Activated CD8-positive, alpha-beta memory T cell treated with anti-CD3 and anti-CD28 coated beads for 24 hours (primary cell): Measurements from ENCODE around the gene EGFL7.
"Not testable (repeated sequence)": the region's sequence is repeated elsewhere in the genome, so short reads cannot be mapped to it uniquely, and the experiment has no call there.

ENCODE experiments used
- DNase-seq: peaks from one replicate; pipeline ENCODE4 v3.0.0-alpha.2; 2020

EGFL7 gene

GRCh38 chr9:136625101-136626065, 37.3 kb upstream of the EGFL7 start:
- DNase-seq = no peak

GRCh38 chr9:136626066-136626725, 36.5 kb upstream of the EGFL7 start:
- no peak for DNase-seq

- no peak for DNase-seq
These were observed 35.7 kb upstream of the EGFL7 start for GRCh38 chr9:136626740-136627642.

GRCh38 chr9:136627703-136628102, 35.0 kb upstream of the EGFL7 start:
- no peak for DNase-seq

GRCh38 chr9:136628268-136628667, 34.4 kb upstream of the EGFL7 start:
- no peak for DNase-seq

- no peak for DNase-seq
These were observed 33.5 kb upstream of the EGFL7 start for GRCh38 chr9:136629001-136629878.

- DNase-seq = peak; percentile 74
These were observed 32.6 kb upstream of the EGFL7 start for GRCh38 chr9:136629879-136630661.

- no peak for DNase-seq
These were observed 32.1 kb upstream of the EGFL7 start for GRCh38 chr9:136630662-136630992.

GRCh38 chr9:136631038-136632000, 31.4 kb upstream of the EGFL7 start:
- peak; percentile 86 for DNase-seq

- DNase-seq = not testable (repeated sequence)
These were observed 30.6 kb upstream of the EGFL7 start for GRCh38 chr9:136632072-136632471.

- not testable (repeated sequence) for DNase-seq
These were observed 30.1 kb upstream of the EGFL7 start for GRCh38 chr9:136632491-136633106.

- DNase-seq = no peak
These were observed 27.8 kb upstream of the EGFL7 start for GRCh38 chr9:136634904-136635303.

- no peak for DNase-seq
These were observed 22.3 kb upstream of the EGFL7 start for GRCh38 chr9:136640171-136641111.

GRCh38 chr9:136642439-136642921, 20.2 kb upstream of the EGFL7 start:
- DNase-seq = no peak

GRCh38 chr9:136643596-136644342, 18.9 kb upstream of the EGFL7 start:
- no peak for DNase-seq

- DNase-seq = no peak
These were observed 18.4 kb upstream of the EGFL7 start for GRCh38 chr9:136644343-136644592.

GRCh38 chr9:136644593-136645351, 17.9 kb upstream of the EGFL7 start:
- DNase-seq = peak; percentile 89
